GM23248 (cell line): ENCODE data around the gene CCDC201. TPM values are rescaled to one million over a fixed set of nuclear protein-coding genes. Genes with fewer than 3 reads are reported as not detected.

ENCODE experiments used
- DNase-seq: peaks from one replicate; pipeline ENCODE4 v3.0.0-alpha.2; 2015
- H2AFZ ChIP-seq: fragments of 200-600 bp; sonication (generic); 2 replicates; pipeline ENCODE4 v1.6.1; 2016; ENCODE audit warnings: antibody characterized with exemption
- H3F3A ChIP-seq: fragments of 200-600 bp; sonication (generic); 2 replicates; pipeline ENCODE4 v1.6.1; 2016; ENCODE audit warnings: mild to moderate bottlenecking, antibody characterized with exemption, mixed run types; ENCODE audit not compliant: insufficient read depth
- H3K27ac ChIP-seq: fragments of 200-600 bp; sonication (generic); 2 replicates; pipeline ENCODE4 v1.5.1; 2016; ENCODE audit warnings: mild to moderate bottlenecking
- H3K27me3 ChIP-seq: fragments of 200-600 bp; sonication (generic); replicated peaks from 2 replicates; pipeline ENCODE4 v1.6.1; 2016; ENCODE audit warnings: mild to moderate bottlenecking; ENCODE audit not compliant: insufficient read depth
- H3K36me3 ChIP-seq: fragments of 200-600 bp; sonication (generic); 2 replicates; pipeline ENCODE4 v1.6.1; 2016; ENCODE audit warnings: low read depth, mild to moderate bottlenecking
- H3K4me1 ChIP-seq: fragments of 200-600 bp; sonication (generic); 2 replicates; pipeline ENCODE4 v1.6.1; 2016; ENCODE audit warnings: mild to moderate bottlenecking; ENCODE audit not compliant: insufficient read depth
- H3K4me2 ChIP-seq: fragments of 200-600 bp; sonication (generic); one replicate; pipeline ENCODE4 v1.6.1; 2016; ENCODE audit warnings: mild to moderate bottlenecking; ENCODE audit not compliant: unreplicated experiment
- H3K4me3 ChIP-seq: fragments of 200-600 bp; sonication (generic); 2 replicates; pipeline ENCODE4 v1.5.1; 2016; ENCODE audit warnings: mild to moderate bottlenecking
- H3K79me2 ChIP-seq: fragments of 200-600 bp; sonication (generic); 2 replicates; pipeline ENCODE4 v1.6.1; 2016; ENCODE audit warnings: mild to moderate bottlenecking; ENCODE audit not compliant: insufficient read depth
- H3K9ac ChIP-seq: fragments of 200-600 bp; sonication (generic); 2 replicates; pipeline ENCODE4 v1.6.1; 2016; ENCODE audit warnings: mild to moderate bottlenecking
- H3K9me2 ChIP-seq: fragments of 200-600 bp; sonication (generic); 2 replicates; pipeline ENCODE4 v1.6.1; 2016; ENCODE audit warnings: mixed run types, mild to moderate bottlenecking, moderate library complexity; ENCODE audit not compliant: insufficient read depth
- H3K9me3 ChIP-seq: fragments of 200-600 bp; sonication (generic); one replicate; pipeline ENCODE4 v1.6.1; 2017; ENCODE audit warnings: low read depth
- H4K20me1 ChIP-seq: fragments of 200-600 bp; sonication (generic); 2 replicates; pipeline ENCODE4 v1.6.0; 2016; ENCODE audit not compliant: insufficient read depth
- EZH2 ChIP-seq: fragments of 200-600 bp; sonication (generic); IDR thresholded peaks from 2 replicates; pipeline ENCODE4 v1.6.1; 2018; ENCODE audit warnings: antibody characterized with exemption, mild to moderate bottlenecking; ENCODE audit not compliant: insufficient read depth, poor library complexity, severe bottlenecking
- EZH2phosphoT487 ChIP-seq: fragments of 200-600 bp; sonication (generic); IDR thresholded peaks from 2 replicates; pipeline ENCODE4 v1.6.1; 2018; ENCODE audit warnings: antibody characterized with exemption, moderate library complexity, mild to moderate bottlenecking, low read depth; ENCODE audit not compliant: insufficient read depth
- WGBS, 2 experiments: methylation state at CpG; one replicate each; pipeline ENCODE4 v1.1.6; 2015 to 2017; ENCODE audit warnings: low lambda C conversion rate in 2 of 2, low coverage in 1 of 2; ENCODE audit errors: missing lambda C conversion rate in 2 of 2; 5-methylcytosine and 5-hydroxymethylcytosine counted together
- in situ Hi-C: fragments of 300-500 bp; cut with MboI; formaldehyde crosslinking; loops from 2 replicates; pipeline ENCODE4 v1.15.0; 2020
- polyA plus RNA-seq: library from polyadenylated mRNA; unstranded; fragments of >200 nt; fragmentation: Nextera tagmentation; extraction: Ambion mirVana; gene quantifications from 2 replicates; pipeline ENCODE4 v1.2.1, GENCODE V29; 2016
- total RNA-seq: library from RNA; depleted of rRNA; stranded (reverse); fragments of >200 nt; shearing (Covaris generic); gene quantifications from 2 replicates; pipeline ENCODE4 v1.2.3, GENCODE V29; 2014

Gene CCDC201
- total and polyA plus RNA-seq, 2 experiments from 2014 or later: not detected

DNA sequence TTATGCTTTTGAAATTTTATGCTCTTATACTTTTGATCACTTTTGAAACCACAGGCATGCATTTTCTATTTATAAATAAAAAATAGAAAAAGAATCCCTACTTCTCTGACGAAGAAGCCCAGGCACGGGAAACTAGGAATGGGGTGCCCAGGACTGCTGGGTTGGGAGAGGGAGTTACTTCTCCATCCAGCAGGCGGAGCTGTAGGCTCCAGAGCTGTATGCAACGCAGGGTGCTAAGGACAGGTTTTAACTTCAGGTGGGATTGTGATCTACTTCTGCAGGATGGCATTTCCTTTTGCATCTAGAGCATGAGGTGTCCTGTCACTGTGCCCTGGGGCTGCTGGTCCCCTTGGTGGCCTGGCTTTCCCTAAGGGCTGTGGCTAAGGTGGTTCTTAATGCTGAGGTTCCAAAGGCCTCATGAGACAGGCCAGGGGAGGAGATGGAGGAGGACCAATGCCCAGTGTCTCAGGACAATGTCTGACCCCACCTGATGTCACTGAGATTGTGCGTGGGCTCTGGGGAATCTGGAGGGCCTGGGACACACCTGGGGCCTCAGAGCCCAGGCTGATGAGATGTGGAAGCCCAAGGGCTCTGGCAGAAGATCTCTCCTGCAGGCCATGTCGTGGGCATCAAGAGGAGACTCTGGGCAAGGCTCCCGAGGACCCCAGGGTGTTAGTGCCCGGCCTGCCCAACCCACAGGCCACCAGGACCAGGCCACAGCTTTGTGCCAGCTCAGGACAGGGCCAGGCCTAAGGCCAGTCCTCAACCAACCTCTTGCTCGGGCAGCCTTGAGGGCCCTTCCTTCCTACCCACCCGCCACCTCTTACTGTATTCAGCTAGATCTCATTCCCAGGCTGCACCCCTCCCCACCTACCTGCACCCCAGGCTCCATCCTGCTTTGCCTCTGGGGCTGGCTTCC, 507 bp downstream of the CCDC201 start:
- no peaks in the 10 kb centered on the region for H3K9me3 ChIP-seq
- H3K9ac ChIP-seq: no peak overlapping the region
- H3K79me2 ChIP-seq: no peaks in the 10 kb centered on the region
- peaks cover 12% of the 10 kb centered on the region for H3K4me1 ChIP-seq
- H3F3A ChIP-seq: peaks cover 5% of the 10 kb centered on the region; the same call in 1 of the 2 replicates
- DNase-seq: peak; percentile 35
- H3K9me2 ChIP-seq: no peaks in the 10 kb centered on the region
- in situ Hi-C loops: loop anchor here (25.0 kb wide), 2 partner anchors 210 to 710 kb away; partner anchors contain the start of gene RAMP3
- H3K27me3 ChIP-seq: no peaks in the 10 kb centered on the region
- H3K4me2 ChIP-seq: no peak overlapping the region
- no peak overlapping the region for H3K27ac ChIP-seq
- WGBS, 2 experiments: 83% methylated on average over 10 of the region's 10 CpGs
- no peaks in the 10 kb centered on the region for H3K36me3 ChIP-seq
- H4K20me1 ChIP-seq: no peaks in the 10 kb centered on the region
- H2AFZ ChIP-seq: no peak overlapping the region
- TF ChIP-seq EZH2phosphoT487 (no peak), EZH2 (no peak)
- H3K4me3 ChIP-seq: no peak overlapping the region

DNA sequence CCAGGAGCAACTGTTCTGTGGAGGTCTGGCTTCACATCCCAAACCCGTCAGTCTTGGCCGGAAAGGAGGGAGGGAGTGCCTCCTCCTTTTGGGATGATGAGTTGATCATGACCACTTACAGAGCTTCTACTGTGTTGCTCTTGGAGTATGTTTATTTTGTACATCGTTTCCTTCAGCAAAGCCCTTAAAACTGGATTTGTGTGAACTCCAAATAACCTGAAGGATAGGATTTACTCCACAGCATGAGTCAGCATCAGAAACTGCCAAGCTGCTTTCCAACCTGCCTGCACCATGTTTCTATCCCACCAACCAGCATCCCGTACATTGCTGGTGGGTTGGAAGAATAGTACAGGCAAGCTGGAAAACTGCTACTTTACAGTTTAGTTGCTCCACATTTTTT, 3.5 kb downstream of the CCDC201 start:
- 82% methylated on average over 4 of the region's 4 CpGs for WGBS, 2 experiments
- H3K27me3 ChIP-seq: no peaks in the 10 kb centered on the region
- no peak overlapping the region for H3K27ac ChIP-seq
- H4K20me1 ChIP-seq: no peaks in the 10 kb centered on the region
- H3K36me3 ChIP-seq: no peaks in the 10 kb centered on the region
- no peak overlapping the region for H3K9ac ChIP-seq
- no peaks in the 10 kb centered on the region for H3K9me3 ChIP-seq
- in situ Hi-C loops: loop anchor here (25.0 kb wide), 2 partner anchors 207 to 707 kb away; partner anchors contain the start of gene RAMP3
- TF ChIP-seq EZH2phosphoT487 (no peak), EZH2 (no peak)
- peaks cover 2% of the 10 kb centered on the region for H3K4me1 ChIP-seq
- H3K4me3 ChIP-seq: no peak overlapping the region
- no peak overlapping the region for H2AFZ ChIP-seq
- H3F3A ChIP-seq: no peaks in the 10 kb centered on the region
- DNase-seq: no peak
- H3K4me2 ChIP-seq: no peak overlapping the region
- H3K9me2 ChIP-seq: no peaks in the 10 kb centered on the region
- H3K79me2 ChIP-seq: no peaks in the 10 kb centered on the region

DNA sequence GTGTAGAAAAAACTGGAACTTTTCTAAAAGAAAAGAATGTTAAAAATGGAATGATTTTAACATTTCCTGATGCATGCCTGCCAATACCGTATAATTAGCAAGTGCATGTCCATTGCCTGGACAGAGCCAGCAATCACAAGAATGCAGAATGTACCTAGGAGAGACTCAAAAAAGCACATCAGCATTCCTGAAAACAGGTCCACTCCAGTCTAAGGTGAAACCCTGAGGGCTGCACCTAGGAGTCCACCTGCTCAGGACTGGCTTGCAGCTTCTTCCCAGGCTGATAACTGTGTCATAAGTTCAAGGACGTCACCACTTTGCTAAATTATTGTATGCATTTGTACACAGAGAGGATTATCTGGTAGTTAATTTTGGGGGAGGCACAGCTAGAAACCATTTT, 5.4 kb downstream of the CCDC201 start:
- no peaks in the 10 kb centered on the region for H3K79me2 ChIP-seq
- DNase-seq: no peak
- no peaks in the 10 kb centered on the region for H3K9me3 ChIP-seq
- H3K27ac ChIP-seq: no peak overlapping the region
- H3K27me3 ChIP-seq: no peaks in the 10 kb centered on the region
- TF ChIP-seq EZH2 (no peak), EZH2phosphoT487 (no peak)
- H3K4me3 ChIP-seq: no peak overlapping the region
- H3K36me3 ChIP-seq: no peaks in the 10 kb centered on the region
- H3F3A ChIP-seq: no peaks in the 10 kb centered on the region
- no peak overlapping the region for H3K9ac ChIP-seq
- 40 to 49% methylated on average over 2 of the region's 2 CpGs for WGBS, 2 experiments
- no peaks in the 10 kb centered on the region for H3K4me1 ChIP-seq
- H2AFZ ChIP-seq: no peak overlapping the region
- H3K9me2 ChIP-seq: no peaks in the 10 kb centered on the region
- no peaks in the 10 kb centered on the region for H4K20me1 ChIP-seq
- in situ Hi-C loops: loop anchor here (25.0 kb wide), 2 partner anchors 205 to 705 kb away; partner anchors contain the start of gene RAMP3
- no peak overlapping the region for H3K4me2 ChIP-seq

DNA sequence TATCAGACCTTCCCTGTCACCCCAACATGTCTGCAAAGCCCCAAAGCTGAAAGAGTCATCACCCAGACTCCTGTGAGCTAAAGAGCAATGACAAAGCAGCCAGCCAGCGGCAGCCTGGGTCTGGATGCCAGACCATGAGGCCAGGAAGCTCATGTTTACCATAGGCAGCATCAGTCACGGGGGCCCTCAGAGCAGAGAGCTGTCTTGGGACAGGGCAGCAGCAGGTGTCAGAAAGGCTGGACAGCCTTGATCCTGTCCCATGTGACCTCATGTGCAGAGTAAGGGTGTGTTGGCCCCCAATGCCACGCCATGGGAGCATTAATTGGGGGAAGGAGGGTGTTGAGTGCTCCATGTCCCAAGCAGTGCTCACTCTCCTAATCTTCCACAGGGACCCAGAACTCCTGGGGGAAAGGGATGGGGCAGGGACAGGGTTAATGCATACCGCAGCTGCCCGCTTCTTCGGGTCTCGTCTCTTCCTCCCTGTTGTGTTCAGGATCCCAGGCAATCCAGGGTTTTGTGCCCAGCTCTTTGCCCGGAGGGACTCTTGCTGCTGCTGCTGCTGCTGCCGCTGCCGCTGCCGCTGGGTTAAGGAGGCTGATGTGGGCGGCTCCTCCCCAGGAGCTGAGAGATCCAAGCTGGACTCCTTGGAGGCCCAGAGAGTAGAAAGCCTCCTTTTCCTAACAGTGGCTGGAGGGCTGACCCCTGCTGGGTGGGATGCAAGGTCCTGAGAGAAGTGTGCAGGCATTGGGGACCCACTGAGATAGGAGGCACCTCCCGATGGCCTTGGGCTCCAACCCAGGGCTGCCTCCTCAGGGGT, 7.1 kb downstream of the CCDC201 start:
- TF ChIP-seq EZH2phosphoT487 (no peak), EZH2 (no peak)
- in situ Hi-C loops: loop anchor here (25.0 kb wide), 2 partner anchors 204 to 704 kb away; partner anchors contain the start of gene RAMP3

More for the DNA sequence above, 7.1 kb downstream of the CCDC201 start:
- H3K4me2 ChIP-seq: no peak overlapping the region
- H3K36me3 ChIP-seq: no peaks in the 10 kb centered on the region
- no peak overlapping the region for H3K9ac ChIP-seq
- no peak overlapping the region for H2AFZ ChIP-seq
- H4K20me1 ChIP-seq: no peaks in the 10 kb centered on the region
- no peak overlapping the region for H3K4me3 ChIP-seq
- no peaks in the 10 kb centered on the region for H3F3A ChIP-seq
- WGBS, 2 experiments: 83 to 85% methylated on average over 13 of the region's 13 CpGs
- no peaks in the 10 kb centered on the region for H3K9me2 ChIP-seq
- no peaks in the 10 kb centered on the region for H3K9me3 ChIP-seq
- peaks cover 9% of the 10 kb centered on the region; the same call in 1 of the 2 replicates for H3K27me3 ChIP-seq
- H3K79me2 ChIP-seq: no peaks in the 10 kb centered on the region
- DNase-seq: no peak
- no peak overlapping the region for H3K27ac ChIP-seq
- H3K4me1 ChIP-seq: no peaks in the 10 kb centered on the region
